Measurements from ENCODE around the gene KLF2.

GRCh38 chr19:16308081-16308480 is 16.5 kb upstream of the KLF2 start:
- no peak for TF ChIP-seq CTCF (IDR thresholded peaks at IDR 0.05)
- TF ChIP-seq POLR2A (IDR thresholded peaks at IDR 0.05) = no peak

Data from uterus (tissue), 2 donors.